Measurements from ENCODE around the gene TMEM218.

GRCh38 chr11:125136001-125136400, 24.6 kb upstream of the TMEM218 start:
- TF ChIP-seq POLR2AphosphoS5 (IDR thresholded peaks at IDR 0.05) (no peak), POLR2A (IDR thresholded peaks at IDR 0.05) (no peak)
- TF ChIP-seq, protein P1, sequence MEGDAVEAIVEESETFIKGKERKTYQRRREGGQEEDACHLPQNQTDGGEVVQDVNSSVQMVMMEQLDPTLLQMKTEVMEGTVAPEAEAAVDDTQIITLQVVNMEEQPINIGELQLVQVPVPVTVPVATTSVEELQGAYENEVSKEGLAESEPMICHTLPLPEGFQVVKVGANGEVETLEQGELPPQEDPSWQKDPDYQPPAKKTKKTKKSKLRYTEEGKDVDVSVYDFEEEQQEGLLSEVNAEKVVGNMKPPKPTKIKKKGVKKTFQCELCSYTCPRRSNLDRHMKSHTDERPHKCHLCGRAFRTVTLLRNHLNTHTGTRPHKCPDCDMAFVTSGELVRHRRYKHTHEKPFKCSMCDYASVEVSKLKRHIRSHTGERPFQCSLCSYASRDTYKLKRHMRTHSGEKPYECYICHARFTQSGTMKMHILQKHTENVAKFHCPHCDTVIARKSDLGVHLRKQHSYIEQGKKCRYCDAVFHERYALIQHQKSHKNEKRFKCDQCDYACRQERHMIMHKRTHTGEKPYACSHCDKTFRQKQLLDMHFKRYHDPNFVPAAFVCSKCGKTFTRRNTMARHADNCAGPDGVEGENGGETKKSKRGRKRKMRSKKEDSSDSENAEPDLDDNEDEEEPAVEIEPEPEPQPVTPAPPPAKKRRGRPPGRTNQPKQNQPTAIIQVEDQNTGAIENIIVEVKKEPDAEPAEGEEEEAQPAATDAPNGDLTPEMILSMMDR (IDR thresholded peaks at IDR 0.05): no peak
